KG1 (cell line): ENCODE measurements around the gene TMEM119.
"Not testable (repeated sequence)": the region's sequence is repeated elsewhere in the genome, so short reads cannot be mapped to it uniquely, and the experiment has no call there.

ENCODE experiments used
- DNase-seq: peaks from one replicate; lab custom pipeline; 2025; lab: John Stamatoyannopoulos, UW

Gene TMEM119

GRCh38 chr12:108635201-108635996 lies 37.5 kb upstream of the TMEM119 start:
- DNase-seq: peak; percentile 93

GRCh38 chr12:108634341-108634751 lies 36.5 kb upstream of the TMEM119 start:
- DNase-seq: no peak

- peak; percentile 56 for DNase-seq
Measured at GRCh38 chr12:108633534-108634248, 35.8 kb upstream of the TMEM119 start, which contains the start of gene SELPLG. Gene SELPLG (minus strand): TSS chr12:108633894. CDS start chr12:108624307, 9,587 bp downstream.

DNA sequence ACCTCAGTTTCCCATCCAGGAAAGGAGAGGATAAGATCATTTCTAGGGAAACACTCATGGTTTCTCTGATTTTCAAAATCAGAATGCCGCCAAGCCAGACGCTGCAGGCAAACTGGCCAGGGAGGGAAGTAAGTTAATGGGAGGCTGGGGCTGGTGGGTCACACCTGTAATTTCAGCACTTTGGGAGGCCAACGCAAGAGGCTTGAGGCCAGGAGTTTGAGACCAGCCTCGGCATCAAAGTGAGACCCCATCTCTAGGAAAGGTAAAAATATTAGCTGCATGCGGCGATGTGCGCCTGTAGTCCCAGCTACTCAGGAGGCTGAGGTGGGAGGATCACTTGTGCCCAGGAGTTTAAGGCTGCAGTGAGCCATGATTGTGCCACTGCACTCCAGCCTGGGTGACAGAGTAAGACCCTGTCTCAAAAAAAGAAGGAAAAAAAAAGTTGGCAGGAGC lies 35.2 kb upstream of the TMEM119 start:
- DNase-seq: no peak

GRCh38 chr12:108631261-108631660 lies 33.4 kb upstream of the TMEM119 start:
- DNase-seq: not testable (repeated sequence)

DNA sequence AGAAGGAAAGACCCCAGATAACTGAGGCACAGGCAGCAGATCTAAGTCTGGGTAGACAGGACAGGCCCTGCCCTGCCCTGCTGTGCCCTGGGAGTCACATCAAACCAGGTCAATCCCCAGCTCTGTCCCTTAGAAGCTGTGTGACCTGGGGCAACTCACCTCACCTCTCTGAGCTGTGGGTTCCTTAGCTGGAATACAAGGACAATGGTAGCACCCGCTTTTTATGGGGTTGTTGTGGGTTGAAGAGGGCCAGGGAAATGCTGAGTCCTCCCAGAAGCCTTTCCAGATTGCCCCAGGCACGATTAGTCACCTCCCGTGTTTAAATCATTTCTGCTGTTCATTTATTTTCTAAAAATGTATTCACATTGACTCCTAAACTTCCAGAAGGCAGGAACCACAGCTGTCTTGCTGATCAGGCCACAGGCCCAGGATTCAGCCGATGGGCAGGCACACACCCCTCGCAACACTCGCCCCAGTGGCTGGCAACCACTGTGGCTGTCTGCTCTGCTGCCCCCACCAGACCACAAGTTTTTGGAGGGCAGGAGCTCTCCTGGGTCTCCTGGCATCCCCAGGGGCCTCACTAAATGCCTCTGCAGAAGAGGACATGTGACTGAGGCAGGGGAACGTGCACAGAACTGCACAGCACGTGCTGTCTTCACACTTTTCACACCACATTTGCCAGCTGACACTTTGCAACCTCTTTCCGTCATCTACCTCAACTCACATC lies 32.8 kb upstream of the TMEM119 start:
- DNase-seq: no peak

DNA sequence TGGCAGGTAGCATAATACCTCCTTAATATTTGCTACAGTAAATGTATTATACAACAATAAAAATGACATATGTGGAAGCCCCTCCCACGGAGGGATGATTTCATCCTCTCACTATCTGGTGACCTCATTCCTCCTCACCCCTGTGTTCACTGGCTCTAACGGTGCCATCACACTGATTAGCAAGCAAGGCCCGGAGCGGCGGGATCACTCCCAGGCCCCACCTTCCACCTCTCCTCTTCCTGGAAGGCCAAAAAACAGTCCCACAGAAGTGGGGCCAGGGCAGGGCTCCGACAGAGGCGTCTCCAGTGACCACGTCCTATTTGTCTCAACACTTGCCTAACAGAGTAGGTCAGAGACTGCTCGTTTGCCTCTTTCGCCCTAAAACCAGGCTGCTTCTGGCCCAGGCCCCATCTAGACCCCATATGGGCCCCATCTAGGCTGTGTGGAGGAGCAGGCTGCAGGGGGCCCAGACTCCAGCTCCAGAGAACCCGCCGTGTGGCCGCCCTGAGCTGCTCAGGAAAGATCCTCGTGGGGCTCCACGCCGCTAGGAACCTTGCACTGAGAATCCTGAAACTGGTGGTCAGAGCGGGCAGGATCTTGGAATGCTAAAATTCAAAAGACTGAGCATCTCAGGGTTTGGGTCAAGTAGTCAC lies 32.1 kb upstream of the TMEM119 start:
- no peak for DNase-seq

DNA sequence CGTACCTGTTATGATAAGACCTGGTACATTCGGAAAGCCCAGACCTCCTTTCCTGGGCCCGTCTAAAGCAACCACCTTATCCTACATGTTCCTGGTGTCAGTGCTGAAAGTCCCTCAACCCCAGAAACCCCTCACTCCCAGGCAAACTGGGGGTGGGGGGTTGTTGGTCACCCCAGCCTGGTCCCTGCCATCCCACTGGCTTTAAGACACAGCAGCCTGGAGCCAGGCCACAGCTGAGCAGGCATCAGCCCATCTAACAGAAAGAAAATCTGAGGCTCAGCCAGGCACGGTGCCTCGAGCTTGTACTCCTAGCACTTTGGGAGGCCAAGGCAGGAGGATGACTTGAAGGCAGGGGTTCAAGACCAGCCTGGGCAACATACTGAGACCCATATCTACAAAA lies 31.3 kb upstream of the TMEM119 start:
- DNase-seq: no peak

GRCh38 chr12:108627134-108627920 lies 29.4 kb upstream of the TMEM119 start:
- DNase-seq: no peak

- no peak for DNase-seq
Measured at GRCh38 chr12:108625228-108625627, 27.3 kb upstream of the TMEM119 start.

DNA sequence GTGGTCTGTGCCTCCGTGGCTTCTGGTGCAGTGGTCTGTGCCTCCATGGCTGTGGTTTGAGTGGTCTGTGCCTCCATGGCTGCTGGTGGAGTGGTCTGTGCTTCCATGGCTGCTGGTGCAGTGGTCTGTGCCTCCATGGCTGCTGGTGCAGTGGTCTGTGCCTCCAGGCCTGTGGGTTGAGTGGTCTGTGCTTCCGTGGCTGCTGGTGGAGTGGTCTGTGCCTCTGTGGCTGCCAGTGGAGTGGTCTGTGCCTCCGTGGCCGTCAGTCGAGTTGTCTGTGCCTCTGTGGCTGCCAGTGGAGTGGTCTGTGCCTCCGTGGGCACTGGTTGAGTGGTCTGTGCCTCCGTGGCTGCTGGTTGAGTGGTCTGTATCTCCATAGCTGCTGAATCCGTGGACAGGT lies 25.7 kb upstream of the TMEM119 start:
- DNase-seq: no peak

DNA sequence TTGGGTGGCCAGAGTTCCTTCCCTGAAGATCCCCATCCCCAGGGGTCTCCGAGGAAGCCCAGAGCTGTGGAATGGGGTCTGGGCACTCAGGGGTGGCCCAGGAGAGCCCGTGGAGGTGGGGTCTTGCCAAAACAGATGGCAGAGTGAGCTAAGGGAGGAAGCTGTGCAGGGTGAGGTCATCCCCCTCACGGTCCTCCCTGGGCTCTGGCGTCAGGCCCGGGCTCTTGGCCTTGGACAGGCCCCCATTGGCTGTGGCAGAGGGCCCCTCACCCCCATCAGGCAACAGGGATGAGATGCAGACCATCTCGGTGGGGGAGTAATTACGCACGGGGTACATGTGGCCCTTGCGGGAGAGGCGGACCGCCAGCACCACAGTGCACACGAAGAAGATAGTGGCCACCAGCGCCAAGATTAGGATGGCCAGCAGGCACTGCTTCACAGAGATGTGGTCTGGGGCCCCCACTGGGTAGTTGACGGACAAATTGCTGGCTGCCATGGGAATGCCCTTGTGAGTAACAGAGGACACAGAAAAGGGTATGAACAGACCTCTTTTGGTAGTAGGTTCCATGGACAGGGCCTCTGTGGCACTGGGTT lies 25.1 kb upstream of the TMEM119 start:
- DNase-seq: no peak

GRCh38 chr12:108622421-108622820 lies 24.5 kb upstream of the TMEM119 start:
- no peak for DNase-seq

GRCh38 chr12:108621161-108621560 lies 23.3 kb upstream of the TMEM119 start:
- DNase-seq: no peak

- DNase-seq: no peak
Measured at GRCh38 chr12:108620236-108620879, 22.5 kb upstream of the TMEM119 start.

DNA sequence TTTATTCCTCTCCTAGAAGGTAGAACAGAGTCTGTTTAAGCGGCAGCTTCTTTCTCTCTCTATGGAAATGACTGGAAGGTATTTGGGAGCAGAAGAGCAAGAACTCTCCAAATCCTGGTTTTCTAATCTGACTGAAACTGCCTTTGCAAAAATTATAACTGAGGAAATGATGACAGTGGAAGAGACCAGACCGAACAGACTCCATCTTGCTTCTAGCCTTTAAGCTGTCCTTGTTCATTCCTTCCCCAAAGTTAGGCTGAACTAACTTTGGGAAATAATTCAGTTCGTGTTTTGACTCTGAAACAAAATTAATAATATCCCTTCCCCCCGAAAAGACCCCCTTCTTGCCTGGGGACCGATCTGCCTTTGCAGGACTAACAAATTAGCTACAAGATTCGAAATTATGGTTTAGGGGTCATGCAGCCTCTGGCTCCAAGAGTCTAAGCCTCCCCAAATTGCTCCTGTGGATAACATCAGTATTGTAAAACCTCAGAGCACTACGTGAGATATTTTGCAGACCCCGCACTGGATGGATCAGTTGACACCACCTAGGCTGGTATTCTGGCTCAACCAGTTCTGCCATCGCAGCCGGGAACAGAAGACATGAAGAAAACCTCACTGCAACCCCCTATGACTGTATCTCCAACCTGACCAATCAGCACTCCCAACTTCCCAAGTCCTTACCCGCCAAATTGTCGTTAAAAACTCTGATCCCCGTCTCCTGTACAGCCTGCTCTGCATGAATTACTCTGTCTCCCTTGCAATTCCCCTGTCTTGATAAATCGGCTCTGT lies 21.7 kb upstream of the TMEM119 start:
- DNase-seq: no peak

GRCh38 chr12:108618953-108619274 lies 21.0 kb upstream of the TMEM119 start:
- not testable (repeated sequence) for DNase-seq

DNA sequence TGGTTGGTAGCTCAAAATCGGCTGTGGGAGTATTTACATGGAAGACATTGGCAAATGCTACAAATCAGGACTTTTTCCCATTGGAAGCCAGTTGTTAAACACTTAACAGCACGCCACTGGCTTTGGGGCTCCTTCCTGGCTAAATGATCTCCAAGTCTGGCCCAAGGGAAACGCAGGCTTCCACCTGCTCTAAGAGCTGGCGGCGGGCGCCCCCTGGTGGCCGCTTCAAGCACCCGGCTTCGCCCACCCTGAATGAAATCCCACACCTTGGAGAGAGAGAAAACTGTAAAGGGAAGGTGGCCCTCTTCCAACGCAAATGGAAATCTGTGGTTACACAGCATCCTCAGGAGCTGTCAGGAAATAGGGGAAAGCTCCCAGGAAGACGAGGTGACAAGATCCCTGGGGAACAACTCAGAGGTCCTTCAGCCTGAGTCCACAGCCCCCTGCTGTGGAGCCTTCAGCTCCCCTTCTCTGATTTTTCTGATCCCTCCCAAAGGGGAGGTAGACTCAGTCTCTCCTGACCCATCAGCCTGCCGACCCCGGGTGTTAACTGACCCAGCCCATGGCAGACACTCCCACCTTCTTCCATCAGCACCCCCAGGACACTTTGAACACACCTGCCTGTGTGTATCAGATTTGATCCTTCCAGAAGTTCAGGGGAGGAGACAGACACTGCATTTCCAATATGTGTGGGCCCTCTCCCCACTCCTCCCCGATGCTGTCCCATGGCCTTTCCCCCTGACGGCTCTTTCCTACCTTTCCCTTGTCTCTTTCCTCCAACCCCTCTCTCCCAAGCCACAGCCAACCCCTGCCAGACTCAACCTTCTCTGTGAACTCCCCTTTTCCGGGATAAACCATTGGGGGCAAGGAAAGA lies 20.4 kb upstream of the TMEM119 start:
- peak; percentile 72 for DNase-seq
